ENCODE results near the gene DCDC2B. TPM values are rescaled to one million over a fixed set of nuclear protein-coding genes. Genes with fewer than 3 reads are reported as not detected.

The DCDC2B gene
- total RNA-seq, 1 donor from 2014 or later = not detected

DNA sequence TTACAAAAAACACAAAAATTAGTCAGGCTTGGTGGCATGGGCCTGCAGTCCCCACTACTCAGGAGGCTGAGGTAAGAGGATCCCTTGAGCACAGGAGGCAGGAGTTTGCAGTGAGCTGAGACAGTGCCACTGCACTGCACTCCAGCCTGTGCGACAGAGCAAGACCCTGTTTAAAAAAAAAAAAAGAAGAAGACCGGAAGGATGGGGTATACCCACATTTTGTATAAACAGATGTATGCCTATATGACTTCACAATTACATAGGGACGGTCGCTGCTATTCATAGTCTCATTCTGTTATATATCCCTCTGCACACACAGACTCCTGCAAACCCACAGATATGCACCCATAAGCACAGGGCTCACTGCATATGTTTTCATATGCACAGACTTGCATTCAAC lies 54.9 kb downstream of the DCDC2B start:
- H3K27me3 Mint-ChIP-seq (ENCODE audit: low read depth) = no peaks in the 10 kb centered on the region
- no peak overlapping the region for H3K4me3 Mint-ChIP-seq

More for the DNA sequence above, 54.9 kb downstream of the DCDC2B start:
- Mint-ChIP-seq H3K4me1 (no peaks in the 10 kb centered on the region), H3K36me3 (ENCODE audit: low read depth) (no peaks in the 10 kb centered on the region), H3K9me3 (no peaks in the 10 kb centered on the region), H3K27ac (ENCODE audit: unreplicated experiment) (no peak overlapping the region)
- DNase-seq (ENCODE audit: low read depth, low spot score) = no peak
- no peak for TF ChIP-seq CTCF (conservative IDR thresholded peaks at IDR 0.05)

Other genes with a start within 250 kb of the DCDC2B start
- 292 and 299 TPM in 2 replicates for gene KHDRBS1, start 195.2 kb upstream of the DCDC2B start, total RNA-seq
- gene TMEM39B, start 136.2 kb upstream of the DCDC2B start, total RNA-seq = 34.8 and 36.0 TPM in 2 replicates
- 63.6 and 70.0 TPM in 2 replicates for gene KPNA6, start 101.0 kb upstream of the DCDC2B start, total RNA-seq
- gene TXLNA, start 29.4 kb upstream of the DCDC2B start, total RNA-seq = 70.3 and 70.7 TPM in 2 replicates
- gene CCDC28B, start 8.5 kb upstream of the DCDC2B start, total RNA-seq = 16.7 and 21.2 TPM in 2 replicates
- 7.3 and 7.8 TPM in 2 replicates for gene IQCC, start 3.4 kb upstream of the DCDC2B start, total RNA-seq
- gene TMEM234, start 13.3 kb downstream of the DCDC2B start, total RNA-seq = 21.3 and 22.5 TPM in 2 replicates
- 190 and 192 TPM in 2 replicates for gene EIF3I, start 13.3 kb downstream of the DCDC2B start, total RNA-seq
- 0.66 and 1.5 TPM in 2 replicates for gene FAM167B, start 38.1 kb downstream of the DCDC2B start, total RNA-seq
- not detected in 2 replicates for gene LCK, start 42.2 kb downstream of the DCDC2B start, total RNA-seq
- gene HDAC1, start 83.0 kb downstream of the DCDC2B start, total RNA-seq = 128 and 130 TPM in 2 replicates
- 943 and 952 TPM in 2 replicates for gene MARCKSL1, start 127.1 kb downstream of the DCDC2B start, total RNA-seq
- gene FAM229A, start 153.4 kb downstream of the DCDC2B start, total RNA-seq = 7.1 and 7.7 TPM in 2 replicates
- 2.2 and 2.7 TPM in 2 replicates for gene TSSK3, start 153.4 kb downstream of the DCDC2B start, total RNA-seq
- gene BSDC1, start 185.4 kb downstream of the DCDC2B start, total RNA-seq = 38.6 and 41.5 TPM in 2 replicates